H1 (cell line): Measurements from ENCODE around the gene GUCY1B1.

Experiments
- EP300 ChIP-seq, 2 experiments: IDR thresholded peaks; 1 replicate in 1 of 2; 2 replicates in 1 of 2; pipeline ENCODE4 v1.6.1; 2011 to 2012; ENCODE audit warnings: low read depth in 2 of 2, low read length in 2 of 2, mild to moderate bottlenecking in 2 of 2, borderline replicate concordance in 1 of 2, inconsistent platforms in 1 of 2, moderate library complexity in 1 of 2
- HDAC2 ChIP-seq, 2 experiments: fragments of 300-600 bp in 1 of 2; sonication (generic) in 1 of 2; IDR thresholded peaks; 2 replicates each; pipeline ENCODE4 v1.6.1; 2011 to 2012; ENCODE audit warnings: low read depth in 2 of 2, low read length in 2 of 2, mild to moderate bottlenecking in 2 of 2, moderate library complexity in 2 of 2, borderline replicate concordance in 1 of 2, inconsistent platforms in 1 of 2
- HDAC6 ChIP-seq: IDR thresholded peaks from one replicate; pipeline ENCODE4 v1.7.1; 2012; ENCODE audit warnings: low read depth, mild to moderate bottlenecking, inconsistent platforms, low read length, moderate library complexity

DNA sequence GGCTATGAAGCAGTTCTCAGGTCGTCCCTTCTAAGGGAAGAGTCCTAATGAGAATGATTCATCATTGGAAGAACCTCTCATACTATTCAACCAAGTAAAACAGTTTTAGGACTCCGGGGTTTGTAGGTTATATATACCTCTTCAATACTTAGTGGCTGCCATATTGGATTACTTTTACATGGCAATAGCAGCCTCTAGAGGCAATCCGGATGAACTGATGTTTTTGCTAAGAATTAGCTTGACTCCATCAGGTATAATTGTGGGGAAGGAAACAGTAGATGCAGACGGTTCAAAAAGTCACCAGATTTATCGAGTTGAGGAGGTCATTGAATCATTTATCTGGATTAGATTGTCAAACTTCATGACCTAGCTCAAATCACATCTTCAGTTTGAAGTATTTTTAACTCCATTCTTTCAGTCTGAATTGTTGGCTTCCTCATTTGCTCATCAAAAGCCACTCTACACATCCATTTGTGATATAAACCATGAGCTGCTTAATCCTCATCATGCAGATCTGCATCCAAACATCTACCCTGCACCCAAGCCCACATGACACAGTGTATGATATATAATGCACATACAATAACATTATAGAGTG is 28.4 kb downstream of the GUCY1B1 start:
- TF ChIP-seq HDAC6, result no peak
- TF ChIP-seq EP300 (IDR thresholded peaks at IDR 0.05; ENCODE audit: borderline replicate concordance in 1 of 2, low read depth in 2 of 2, low read length in 2 of 2), result no peak
- no peak for TF ChIP-seq HDAC2 (IDR thresholded peaks at IDR 0.05; ENCODE audit: borderline replicate concordance in 1 of 2, low read depth in 2 of 2, low read length in 2 of 2)
